Measurements from ENCODE around the gene IRF1.

The IRF1 gene

GRCh38 chr5:132436936-132437335 lies 53.6 kb downstream of the IRF1 start:
- no peak for DNase-seq (ENCODE audit: low spot score)
- TF ChIP-seq CTCF (IDR thresholded peaks at IDR 0.05; ENCODE audit: extremely low read depth, missing control alignments): no peak

- no peak for DNase-seq (ENCODE audit: low spot score)
- no peak for TF ChIP-seq CTCF (IDR thresholded peaks at IDR 0.05; ENCODE audit: extremely low read depth, missing control alignments)
Measured at GRCh38 chr5:132435886-132436285, 54.7 kb downstream of the IRF1 start.

- no peak for DNase-seq (ENCODE audit: low spot score)
- no peak for TF ChIP-seq CTCF (IDR thresholded peaks at IDR 0.05; ENCODE audit: extremely low read depth, missing control alignments)
Measured at GRCh38 chr5:132435447-132435846, 55.1 kb downstream of the IRF1 start.

GRCh38 chr5:132434416-132435286 lies 55.9 kb downstream of the IRF1 start:
- no peak for DNase-seq (ENCODE audit: low spot score)

GRCh38 chr5:132433141-132433540 lies 57.4 kb downstream of the IRF1 start:
- DNase-seq (ENCODE audit: low spot score): no peak
- no peak for TF ChIP-seq CTCF (IDR thresholded peaks at IDR 0.05; ENCODE audit: extremely low read depth, missing control alignments)

More at GRCh38 chr5:132434416-132435286, 55.9 kb downstream of the IRF1 start:
- TF ChIP-seq CTCF (IDR thresholded peaks at IDR 0.05; ENCODE audit: extremely low read depth, missing control alignments): no peak

- DNase-seq (ENCODE audit: low spot score): no peak
- TF ChIP-seq CTCF (IDR thresholded peaks at IDR 0.05; ENCODE audit: extremely low read depth, missing control alignments): no peak
Measured at GRCh38 chr5:132431632-132432031, 58.9 kb downstream of the IRF1 start.

All from GM20000 (cell line).